Embryonic facial prominence (tissue), 1 donor: ENCODE measurements around the gene SUOX.
"Not testable (repeated sequence)": the region's sequence is repeated elsewhere in the genome, so short reads cannot be mapped to it uniquely, and the experiment has no call there.

Experiments used
- DNase-seq: peaks from one replicate; pipeline ENCODE4 v3.0.0-alpha.2; 2016; ENCODE audit errors: extremely low spot score

The SUOX gene

DNA sequence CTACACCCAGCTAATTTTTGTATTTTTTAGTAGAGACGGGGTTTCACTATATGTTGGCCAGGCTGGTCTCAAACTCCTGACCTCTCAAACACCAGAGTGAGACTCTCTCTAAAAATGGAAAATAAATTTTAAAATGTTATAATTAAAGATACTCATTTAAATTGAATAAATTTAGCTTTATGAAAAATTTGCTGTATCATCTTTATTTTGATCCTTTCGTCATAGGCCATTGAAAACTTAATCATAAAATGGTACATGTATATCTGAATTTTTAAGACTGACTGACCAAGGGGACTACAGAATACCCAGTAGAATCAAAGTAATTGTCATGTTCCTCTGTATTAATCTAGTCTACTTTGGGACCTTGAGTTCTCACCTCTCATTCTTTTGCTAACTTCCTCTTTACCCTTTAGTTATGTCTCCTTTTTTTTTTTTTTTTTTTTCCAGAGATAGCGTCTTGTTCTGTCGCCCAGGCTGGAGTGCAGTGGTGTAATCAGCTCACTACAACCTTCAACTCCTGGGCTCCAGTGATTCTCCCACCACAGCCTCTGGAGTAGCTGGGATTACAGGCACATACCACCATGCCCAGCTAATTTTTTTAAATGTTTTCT lies 13.7 kb upstream of the SUOX start:
- no peak for DNase-seq

GRCh38 chr12:55984861-55985260 lies 12.2 kb upstream of the SUOX start:
- DNase-seq: no peak

DNA sequence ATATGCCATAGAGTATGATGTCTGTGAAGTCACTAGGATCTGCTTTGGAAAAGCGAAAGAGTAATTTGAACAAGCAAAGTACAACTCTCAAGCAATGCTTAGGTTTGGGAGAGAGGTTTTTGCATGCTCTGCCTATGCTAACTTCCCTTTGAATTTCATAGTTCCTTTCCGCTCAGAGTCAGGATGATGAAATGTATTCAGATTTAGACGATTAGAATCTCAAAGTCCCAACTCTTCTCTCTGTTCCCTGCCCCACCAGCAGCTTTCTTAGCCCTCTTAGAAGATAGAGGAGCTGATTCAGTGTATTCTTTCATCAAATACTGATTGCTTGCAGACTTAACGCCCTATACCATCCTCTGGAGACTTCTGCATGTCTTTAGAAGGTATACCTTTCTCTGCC lies 11.7 kb upstream of the SUOX start:
- DNase-seq: no peak

GRCh38 chr12:55985976-55986375 lies 11.1 kb upstream of the SUOX start:
- DNase-seq: not testable (repeated sequence)

GRCh38 chr12:55991110-55991509 lies 6.0 kb upstream of the SUOX start:
- no peak for DNase-seq

DNA sequence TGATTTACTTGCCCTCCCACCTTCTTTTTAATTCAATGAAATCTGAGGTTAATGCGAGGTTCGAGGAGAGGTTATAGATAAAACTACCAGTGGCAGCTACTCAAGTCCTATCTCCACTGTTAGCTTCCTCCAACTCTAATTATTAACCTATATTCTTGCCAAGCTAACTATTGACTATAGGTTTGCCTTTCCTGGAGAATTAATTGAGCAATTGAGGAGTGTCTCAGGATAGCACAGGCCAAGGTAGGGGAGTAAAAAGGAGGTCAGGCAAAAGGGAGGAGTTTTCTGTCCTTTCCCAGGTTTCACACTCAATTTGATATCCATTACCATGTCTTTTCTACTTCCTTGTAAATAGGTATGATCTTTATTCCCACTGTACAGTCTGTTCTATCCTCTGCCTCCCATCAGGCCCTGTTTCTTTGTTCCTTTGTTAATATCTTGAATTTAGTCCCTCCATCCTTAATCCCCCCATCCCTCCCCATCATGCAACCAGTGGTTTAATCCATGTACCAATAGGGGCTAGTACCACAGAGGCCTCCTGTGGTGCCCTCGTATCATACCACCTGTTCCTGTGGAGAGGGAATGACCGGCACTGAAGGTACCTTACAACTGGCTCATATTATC lies 3.7 kb upstream of the SUOX start:
- DNase-seq: no peak

DNA sequence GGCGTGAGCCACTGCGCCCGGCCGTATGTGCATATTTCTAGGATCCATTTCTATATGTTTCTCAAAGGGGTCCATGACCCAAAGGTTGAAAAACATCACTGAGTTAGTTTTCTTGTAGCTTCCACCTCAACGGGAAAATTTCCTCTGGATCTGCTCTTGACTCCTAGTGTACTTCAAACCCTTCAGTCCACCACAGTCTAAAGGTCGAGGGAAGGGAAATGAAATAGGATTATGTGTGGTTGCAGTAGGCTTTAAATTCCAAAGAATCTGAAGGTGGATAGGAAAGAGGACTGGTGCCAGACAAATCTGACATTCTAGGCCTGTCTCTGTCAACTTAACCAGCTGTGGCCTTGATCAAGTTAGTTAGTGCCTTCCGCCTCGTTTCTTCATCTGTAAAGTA lies 1.7 kb upstream of the SUOX start:
- no peak for DNase-seq

DNA sequence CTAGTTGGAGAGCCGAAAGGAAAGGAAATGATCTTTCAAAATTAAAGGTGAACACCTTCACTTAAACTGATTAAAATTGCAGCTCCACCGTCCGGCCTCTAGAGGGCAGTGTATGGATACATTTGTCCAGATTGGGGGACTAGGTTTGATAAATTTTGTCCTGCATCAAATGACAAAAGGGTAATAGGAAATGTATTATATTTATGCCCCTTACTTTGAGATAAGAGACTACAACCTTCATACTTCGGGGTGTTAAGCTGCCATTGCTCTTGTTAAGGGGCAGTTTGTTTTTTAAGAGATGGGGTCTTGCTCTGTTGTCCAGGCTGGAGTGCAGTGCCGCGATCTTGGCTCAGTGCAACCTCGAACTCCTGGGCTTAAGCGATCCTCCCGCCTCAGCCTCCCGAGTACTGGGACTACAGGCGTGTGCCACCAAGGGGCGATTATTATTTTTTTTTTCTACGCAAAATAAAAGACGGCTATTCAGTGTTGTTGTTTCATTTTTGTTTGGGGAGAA lies 818 bp upstream of the SUOX start:
- DNase-seq: peak; percentile 27

GRCh38 chr12:55997535-55997859 lies 421 bp downstream of the SUOX start:
- DNase-seq: no peak

DNA sequence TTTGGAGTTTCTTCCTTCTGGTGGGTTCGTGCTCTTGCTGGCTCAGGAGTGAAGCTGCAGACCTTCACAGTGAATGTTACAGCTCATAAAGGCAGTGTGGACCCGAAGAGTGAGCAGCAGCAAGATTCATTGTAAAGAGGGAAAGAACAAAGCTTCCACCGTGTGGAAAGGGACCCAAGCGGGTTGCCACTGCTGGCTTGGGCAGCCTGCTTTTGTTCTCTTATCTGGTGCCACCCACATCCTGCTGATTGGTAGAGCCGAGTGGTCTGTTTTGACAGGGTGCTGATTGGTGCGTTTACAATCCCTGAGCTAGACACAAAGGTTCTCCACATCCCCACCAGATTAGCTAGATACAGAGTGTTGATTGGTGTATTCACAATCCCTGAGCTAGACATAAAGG lies 2.4 kb downstream of the SUOX start:
- not testable (repeated sequence) for DNase-seq

GRCh38 chr12:55999999-56000540 lies 3.0 kb downstream of the SUOX start:
- not testable (repeated sequence) for DNase-seq

GRCh38 chr12:56001487-56002100 lies 4.5 kb downstream of the SUOX start:
- DNase-seq: no peak

DNA sequence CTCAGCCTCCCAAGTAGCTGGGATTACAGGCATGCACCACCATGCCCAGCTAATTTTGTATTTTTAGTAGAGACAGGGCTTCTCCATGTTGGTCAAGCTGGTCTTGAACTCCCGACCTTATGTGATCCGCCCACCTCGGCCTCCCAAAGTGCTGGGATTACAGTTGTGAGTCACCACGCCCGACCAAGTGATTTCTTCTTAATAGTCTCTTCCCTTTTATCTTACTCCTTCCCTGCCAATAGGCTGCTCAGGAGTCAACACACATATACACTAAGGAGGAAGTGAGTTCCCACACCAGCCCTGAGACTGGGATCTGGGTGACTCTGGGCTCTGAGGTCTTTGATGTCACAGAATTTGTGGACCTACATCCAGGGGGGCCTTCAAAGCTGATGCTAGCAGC lies 6.3 kb downstream of the SUOX start:
- DNase-seq: not testable (repeated sequence)

DNA sequence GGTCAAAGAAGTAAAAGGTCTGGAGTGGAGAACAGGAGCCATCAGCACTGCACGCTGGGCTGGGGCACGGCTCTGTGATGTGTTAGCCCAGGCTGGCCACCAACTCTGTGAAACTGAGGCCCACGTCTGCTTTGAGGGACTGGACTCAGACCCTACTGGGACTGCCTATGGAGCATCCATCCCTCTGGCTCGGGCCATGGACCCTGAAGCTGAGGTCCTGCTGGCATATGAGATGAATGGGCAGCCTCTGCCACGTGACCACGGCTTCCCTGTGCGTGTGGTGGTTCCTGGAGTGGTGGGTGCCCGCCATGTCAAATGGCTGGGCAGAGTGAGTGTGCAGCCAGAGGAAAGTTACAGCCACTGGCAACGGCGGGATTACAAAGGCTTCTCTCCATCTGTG lies 7.1 kb downstream of the SUOX start:
- no peak for DNase-seq

- peak; percentile 32 for DNase-seq
Observed at GRCh38 chr12:56007564-56008559, 10.8 kb downstream of the SUOX start.

GRCh38 chr12:56010111-56010570 lies 13.1 kb downstream of the SUOX start:
- no peak for DNase-seq

DNA sequence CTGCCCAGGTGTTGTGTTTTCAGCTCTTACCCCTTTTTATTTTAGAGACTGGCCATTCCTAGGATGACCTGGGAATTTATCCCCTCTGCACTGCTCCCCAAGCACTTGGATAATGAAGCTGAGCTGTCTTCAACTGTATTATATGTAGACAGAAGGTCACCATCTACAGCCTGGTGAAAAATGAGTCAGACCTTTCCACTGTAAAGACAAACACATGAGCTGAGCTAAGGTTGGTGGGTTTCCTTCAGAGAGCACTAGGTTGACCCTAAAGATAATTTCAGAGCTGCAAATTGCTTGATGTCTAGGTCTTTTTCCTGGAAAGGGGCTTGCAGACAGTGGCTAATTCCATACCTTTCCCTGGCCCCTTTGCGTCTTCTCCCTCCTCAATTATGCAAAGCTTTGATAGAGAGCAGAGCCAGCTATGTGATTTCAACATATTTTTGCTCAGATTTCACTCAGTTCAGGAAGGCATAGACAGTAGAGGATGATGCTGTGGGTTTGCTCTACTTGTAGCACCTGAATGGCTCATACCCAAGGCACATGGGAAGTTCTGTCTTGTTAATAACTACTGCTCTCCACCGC lies 14.5 kb downstream of the SUOX start:
- DNase-seq: no peak

DNA sequence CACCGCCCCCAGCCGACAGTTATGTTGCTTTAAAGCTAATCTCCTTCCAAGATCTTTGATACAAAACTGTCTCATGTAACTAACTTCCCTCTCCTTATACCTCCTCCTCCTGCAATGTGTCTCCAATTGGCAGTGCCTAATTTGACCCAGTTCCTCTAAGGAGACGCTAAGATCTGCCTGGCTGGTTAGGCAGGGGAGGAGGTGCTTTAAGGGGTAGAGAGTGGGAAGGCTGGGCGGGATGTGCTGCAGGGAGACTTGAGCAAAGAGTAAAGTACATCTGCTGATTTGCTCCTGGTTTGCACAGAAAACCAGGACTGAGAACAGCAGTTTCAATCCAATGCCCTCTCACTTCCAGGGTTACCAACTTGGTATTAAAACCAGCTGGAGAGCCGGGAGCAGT lies 16.4 kb downstream of the SUOX start:
- DNase-seq: no peak

- peak; percentile 27 for DNase-seq
Observed at GRCh38 chr12:56014205-56014604, 17.1 kb downstream of the SUOX start.

DNA sequence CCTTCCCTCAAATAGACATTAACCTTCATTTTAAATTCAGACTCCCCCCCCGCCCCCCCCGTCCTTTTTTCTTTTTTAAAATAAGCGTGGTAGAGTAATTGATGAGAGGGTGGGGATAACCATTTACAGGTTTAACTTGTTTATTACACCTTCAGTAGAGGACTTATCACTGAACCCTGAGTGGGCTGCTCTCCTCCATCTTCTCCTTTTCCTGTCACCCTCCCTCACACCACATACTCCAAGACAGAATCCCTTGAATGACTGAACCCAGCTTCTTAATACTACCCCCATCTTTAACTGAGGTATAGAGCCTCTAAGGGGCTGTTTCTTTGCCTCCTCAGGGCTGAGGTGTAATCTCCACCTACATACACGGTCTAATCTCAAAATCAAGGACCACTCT lies 20.1 kb downstream of the SUOX start:
- no peak for DNase-seq

DNA sequence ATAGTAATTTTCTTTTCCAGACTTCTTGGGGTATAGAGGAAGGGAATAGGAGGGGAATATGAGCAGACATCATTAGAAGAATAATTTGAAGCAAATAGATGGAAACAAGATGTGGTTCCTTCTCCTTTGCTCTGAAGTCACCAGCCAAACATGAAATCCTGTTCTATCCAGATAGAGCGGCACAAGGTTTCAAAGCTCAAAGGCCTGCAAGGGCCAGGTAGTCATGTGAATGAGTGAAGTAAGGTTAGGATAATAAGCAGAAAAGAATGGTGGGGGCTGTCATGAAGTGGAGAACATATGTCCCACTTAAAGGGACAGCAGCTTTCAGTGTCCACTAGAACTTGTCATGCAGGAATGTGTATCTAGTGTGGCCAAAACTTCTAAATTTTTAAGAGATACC lies 21.3 kb downstream of the SUOX start:
- no peak for DNase-seq
